GM19438 (cell line): ENCODE data around the gene KCNMB4.

ENCODE experiments used
- ATAC-seq: cut with Tn5 transposase; IDR thresholded peaks from one replicate; pipeline ENCODE4 v1.9.1; 2021; ENCODE audit warnings: low read depth; ENCODE audit not compliant: unreplicated experiment

KCNMB4 gene

GRCh38 chr12:70365648-70366518 is at the start of gene KCNMB4:
KCNMB4 (plus strand) TSS chr12:70366290; CDS start chr12:70366735, 445 bp downstream.
- peak; percentile 76 for ATAC-seq

DNA sequence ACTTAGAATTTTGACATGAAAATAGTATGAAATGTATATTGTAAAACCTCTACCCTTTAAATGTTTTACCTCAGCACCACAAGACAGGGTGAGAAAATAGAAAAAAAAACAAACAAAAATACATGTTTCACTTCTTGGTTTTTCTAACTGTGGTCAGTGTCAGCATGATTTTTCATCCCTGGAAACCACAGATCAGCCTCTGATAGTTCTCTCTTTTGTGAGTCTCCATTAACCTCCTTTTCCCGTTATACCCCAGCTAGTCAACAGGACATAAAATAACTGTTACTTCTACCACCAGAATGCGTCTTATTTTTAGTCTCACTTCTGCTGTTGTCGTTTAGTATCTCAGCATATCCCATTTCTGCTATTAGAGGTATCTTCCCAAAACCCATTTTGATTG is 48.3 kb upstream of the KCNMB4 start:
- ATAC-seq = peak; percentile 97

GRCh38 chr12:70319605-70320004 is 46.5 kb upstream of the KCNMB4 start:
- no peak for ATAC-seq

DNA sequence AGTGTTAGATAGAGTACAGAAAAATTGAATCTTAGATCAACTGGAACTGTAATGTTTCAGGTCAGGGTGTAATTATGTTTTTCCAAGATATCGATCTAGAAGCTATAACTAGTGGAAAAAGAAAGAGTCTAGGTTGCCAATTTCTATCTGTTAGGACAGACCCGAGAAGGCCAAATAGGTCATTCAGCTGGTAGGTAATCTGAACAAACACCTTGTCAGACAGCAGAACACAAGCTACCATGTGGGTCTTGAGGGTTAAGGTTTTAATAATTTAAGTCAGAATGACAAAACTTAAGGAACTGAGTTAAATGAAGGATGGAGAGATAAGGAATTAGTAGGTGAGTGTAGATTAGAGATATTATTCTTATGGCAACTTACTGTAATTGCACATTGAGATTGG is 44.9 kb upstream of the KCNMB4 start:
- ATAC-seq = no peak

- ATAC-seq = no peak
Measured at GRCh38 chr12:70327541-70327940, 38.5 kb upstream of the KCNMB4 start.

GRCh38 chr12:70329728-70330127 is 36.4 kb upstream of the KCNMB4 start:
- no peak for ATAC-seq

DNA sequence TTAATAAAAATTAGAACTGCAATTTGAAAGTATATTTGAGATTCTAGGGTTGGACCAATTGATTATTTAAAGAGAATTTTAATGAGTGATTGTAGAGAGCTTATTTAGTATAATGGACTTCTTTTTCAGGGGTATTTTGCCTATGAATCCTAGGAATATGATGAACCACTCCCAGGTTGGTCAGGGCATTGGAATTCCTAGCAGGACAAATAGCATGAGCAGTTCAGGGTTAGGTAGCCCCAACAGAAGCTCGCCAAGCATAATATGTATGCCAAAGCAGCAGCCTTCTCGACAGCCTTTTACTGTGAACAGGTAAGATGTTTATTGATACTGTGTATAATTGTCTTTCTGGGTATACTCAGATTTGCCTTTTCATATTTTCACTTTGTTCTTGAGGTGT is 35.9 kb upstream of the KCNMB4 start:
- no peak for ATAC-seq

GRCh38 chr12:70332236-70332635 is 33.9 kb upstream of the KCNMB4 start:
- no peak for ATAC-seq

DNA sequence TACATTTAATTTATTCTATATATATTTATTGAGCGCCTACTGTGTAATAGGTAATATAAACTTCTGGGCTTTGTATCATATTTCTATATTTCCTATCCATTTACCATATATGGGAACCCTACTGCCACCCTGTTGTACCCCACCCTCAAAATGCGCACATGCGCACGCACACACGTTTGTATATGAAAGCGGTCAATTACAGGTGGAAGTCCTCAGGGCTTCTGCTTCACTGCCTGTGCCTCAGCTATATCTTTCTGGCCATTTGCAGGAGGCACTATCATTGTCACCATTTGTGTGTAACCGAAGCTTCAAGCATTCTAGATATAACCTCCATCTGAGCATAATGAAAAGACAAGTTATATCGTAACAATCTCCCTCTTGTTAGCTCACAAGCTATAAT is 31.3 kb upstream of the KCNMB4 start:
- no peak for ATAC-seq

DNA sequence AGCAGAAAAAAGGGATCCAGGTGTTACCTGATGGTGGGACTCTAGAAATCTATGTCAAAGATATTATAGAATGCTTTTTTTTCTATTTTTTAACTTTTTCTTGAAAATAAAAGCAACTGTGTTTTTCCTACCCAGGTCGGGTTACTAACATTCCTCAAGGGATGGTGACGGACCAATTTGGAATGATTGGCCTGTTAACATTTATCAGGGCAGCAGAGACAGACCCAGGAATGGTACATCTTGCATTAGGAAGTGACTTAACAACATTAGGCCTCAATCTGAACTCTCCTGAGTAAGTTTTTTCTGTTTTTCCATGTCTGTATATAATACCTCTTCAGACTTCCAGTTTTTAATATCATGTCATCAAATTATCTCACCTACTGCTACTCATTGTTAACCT is 27.6 kb upstream of the KCNMB4 start:
- no peak for ATAC-seq

DNA sequence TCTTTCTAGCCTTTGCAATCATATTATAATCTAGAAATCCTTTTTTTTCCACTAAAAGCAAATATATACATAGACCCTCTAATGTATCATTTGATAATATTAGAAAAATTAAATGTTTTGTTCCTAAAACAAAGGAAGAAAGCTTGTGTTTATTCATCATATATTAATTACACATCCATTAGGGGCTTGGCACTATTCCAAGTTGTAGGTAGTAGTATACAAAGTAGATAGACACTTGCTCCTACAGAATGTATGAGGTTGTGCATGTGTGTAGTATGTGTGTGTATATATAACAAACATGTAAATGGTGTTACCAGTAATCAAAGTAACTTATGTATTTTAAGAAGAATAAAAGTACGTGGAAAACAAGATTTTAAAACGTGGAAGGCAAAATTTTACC is 15.0 kb upstream of the KCNMB4 start:
- no peak for ATAC-seq

DNA sequence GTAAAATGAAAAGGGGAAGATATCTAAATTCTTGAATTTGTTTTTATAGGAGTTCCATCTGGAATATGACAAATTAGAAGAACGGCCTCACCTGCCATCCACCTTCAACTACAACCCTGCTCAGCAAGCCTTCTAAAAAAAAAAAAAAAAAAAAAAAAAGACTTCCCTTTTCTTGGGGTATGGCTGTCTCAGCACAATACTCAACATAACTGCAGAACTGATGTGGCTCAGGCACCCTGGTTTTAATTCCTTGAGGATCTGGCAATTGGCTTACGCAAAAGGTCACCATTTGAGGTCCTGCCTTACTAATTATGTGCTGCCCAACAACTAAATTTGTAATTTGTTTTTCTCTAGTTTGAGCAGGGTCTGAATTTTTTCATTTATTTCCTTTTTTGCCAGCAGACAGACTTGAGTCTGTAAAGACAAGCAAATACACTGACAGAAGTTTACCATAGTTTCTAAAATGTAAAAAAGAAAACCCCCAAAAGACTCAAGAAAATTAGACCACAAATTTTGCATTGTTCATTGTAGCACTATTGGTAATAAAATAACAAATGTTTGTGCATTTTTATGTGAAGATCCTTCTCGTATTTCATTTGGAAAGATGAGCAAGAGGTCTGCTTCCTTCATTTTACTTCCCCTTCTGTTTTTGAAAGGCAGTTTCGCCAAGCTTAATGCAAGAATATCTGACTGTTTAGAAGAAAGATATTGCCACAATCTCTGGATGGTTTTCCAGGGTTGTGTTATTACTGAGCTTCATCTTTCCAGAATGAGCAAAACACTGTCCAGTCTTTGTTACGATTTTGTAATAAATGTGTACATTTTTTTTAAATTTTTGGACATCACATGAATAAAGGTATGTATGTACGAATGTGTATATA is 12.1 kb upstream of the KCNMB4 start:
- no peak for ATAC-seq

DNA sequence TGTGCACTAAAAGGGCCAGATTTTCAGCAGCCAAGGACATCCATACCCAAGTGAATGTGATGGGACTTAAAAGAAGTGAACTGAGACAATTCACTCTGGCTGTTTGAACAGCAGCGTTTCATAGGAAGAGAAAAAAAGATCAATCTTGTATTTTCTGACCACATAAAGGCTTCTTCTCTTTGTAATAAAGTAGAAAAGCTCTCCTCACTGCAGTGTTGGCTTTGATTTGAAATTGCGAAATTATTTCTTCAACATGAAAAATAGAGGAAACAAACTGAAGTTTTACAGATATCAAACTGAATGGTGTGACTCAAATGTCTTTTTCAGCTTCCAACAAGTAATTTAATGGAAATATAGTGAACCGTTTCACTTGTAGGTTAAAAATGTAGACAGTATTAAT is 11.3 kb upstream of the KCNMB4 start:
- ATAC-seq = no peak

GRCh38 chr12:70355972-70356371 is 10.1 kb upstream of the KCNMB4 start:
- ATAC-seq = no peak

DNA sequence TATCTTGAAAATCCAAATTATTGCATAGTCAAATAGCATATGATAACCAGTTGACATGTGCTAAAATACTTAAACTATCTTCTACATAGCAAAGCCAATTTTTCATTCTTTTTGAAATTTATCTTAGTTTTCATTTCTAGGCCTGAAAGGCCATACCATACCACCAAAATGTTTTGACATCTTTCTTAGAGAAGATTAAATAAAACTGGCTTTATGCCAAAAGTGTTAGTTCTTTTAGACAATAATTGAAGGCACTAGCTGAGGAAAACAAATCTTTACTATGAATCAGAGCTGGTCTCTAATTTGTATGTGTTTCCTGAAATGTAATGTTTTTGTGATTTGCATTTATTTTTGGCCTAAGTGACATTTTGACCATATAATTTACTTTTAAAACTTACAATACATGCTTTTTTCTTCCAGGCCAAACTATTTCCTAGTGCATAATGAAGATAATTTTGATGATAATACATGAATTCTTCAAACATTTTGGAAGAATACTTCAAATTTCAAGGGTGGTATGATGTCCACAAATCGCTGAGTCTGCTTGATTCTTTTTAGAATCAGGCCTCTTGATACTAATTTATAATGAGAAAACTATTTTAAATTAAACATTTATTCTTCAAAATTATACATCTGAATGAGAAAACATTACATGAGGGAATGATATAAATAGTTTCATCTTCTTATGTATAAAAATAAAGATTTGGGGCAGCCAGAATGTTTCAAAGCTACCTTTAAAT is 6.5 kb upstream of the KCNMB4 start:
- no peak for ATAC-seq

DNA sequence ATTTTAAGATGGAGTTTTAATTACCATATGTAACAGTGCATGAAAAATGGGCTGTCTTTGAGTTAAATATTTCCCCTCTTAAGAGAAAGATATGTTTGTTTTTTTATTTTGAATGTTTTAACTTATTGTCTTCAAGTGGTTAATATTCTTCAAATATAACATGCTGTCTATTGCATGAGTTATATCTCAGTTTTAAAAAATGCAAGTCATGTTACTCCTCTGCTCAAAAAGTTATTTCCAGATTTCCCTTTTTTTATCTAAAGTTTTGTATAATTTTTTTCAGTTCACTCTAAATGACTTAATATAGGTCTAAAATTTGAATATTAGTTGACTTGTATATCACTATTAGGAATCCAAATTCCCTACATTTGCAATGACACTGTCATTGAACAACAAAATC is 5.9 kb upstream of the KCNMB4 start:
- no peak for ATAC-seq

DNA sequence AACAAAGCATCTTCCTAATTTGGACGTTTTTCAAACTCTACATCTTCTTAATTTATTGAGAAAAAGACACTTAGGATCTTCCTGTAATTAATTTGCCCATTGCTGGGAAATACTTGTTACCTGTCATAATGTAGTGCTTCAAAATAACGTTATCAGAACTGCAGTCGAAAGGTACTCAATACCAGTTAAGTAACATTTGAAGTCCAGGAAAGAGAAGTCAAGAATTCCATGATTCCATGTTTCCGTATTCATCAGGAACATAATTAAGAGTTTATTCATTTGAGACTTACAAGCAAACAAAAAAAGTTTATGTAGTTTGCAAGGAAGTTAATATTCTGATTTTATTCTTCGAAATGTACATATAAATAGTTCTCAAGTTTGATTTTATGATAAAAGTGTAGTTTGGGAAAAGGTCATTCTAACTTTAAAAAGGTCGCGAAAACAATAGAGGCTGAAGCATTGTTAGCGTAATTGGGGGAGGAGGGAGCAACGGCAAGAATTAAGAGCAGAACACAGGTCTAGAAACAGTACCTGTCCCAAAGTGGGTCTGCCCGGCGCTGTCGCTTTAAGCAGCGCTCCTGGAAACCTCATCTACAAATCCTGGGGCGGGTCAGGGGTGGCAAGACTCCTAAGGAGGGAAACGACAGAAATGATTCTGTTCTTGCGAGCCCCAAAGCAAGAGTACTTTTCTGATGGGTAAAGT is 1.2 kb upstream of the KCNMB4 start:
- no peak for ATAC-seq

- no peak for ATAC-seq
Measured at GRCh38 chr12:70365398-70365647, 767 bp upstream of the KCNMB4 start.

- ATAC-seq = peak; percentile 42
Measured at GRCh38 chr12:70366581-70367257, 629 bp downstream of the KCNMB4 start.
